GM23338 (cell line): Measurements from ENCODE around the gene GET3. TPM values are rescaled to one million over a fixed set of nuclear protein-coding genes. Genes with fewer than 3 reads are reported as not detected.

Experiments
- ATAC-seq: fragments of 200-7000 bp; cut with Tn5 transposase; 3 replicates; pipeline ENCODE4 v1.9.1; 2020
- DNase-seq: peaks from one replicate; pipeline ENCODE4 v3.0.0-alpha.2; 2015; ENCODE audit warnings: low spot score
- H2AFZ ChIP-seq: fragments of 200-600 bp; sonication (generic); 2 replicates; pipeline ENCODE4 v1.8.0; 2016; ENCODE audit warnings: antibody characterized with exemption, mild to moderate bottlenecking, moderate library complexity
- H3F3A ChIP-seq: fragments of 200-600 bp; sonication (generic); replicated peaks from 2 replicates; pipeline ENCODE4 v1.8.0; 2017; ENCODE audit warnings: antibody characterized with exemption, mixed run types, low read depth
- H3K27ac ChIP-seq: fragments of 200-600 bp; sonication (generic); 2 replicates; pipeline ENCODE4 v1.6.1; 2016; ENCODE audit warnings: low read depth
- H3K27me3 ChIP-seq: fragments of 200-600 bp; sonication (generic); 2 replicates; pipeline ENCODE4 v1.8.0; 2016; ENCODE audit warnings: mild to moderate bottlenecking, mixed run types, moderate library complexity; ENCODE audit not compliant: insufficient read depth
- H3K36me3 ChIP-seq: fragments of 200-600 bp; sonication (generic); 2 replicates; pipeline ENCODE4 v1.8.0; 2016; ENCODE audit warnings: mild to moderate bottlenecking; ENCODE audit not compliant: insufficient read depth
- H3K4me1 ChIP-seq: fragments of 200-600 bp; sonication (generic); 2 replicates; pipeline ENCODE4 v1.8.0; 2016; ENCODE audit warnings: mild to moderate bottlenecking, moderate library complexity; ENCODE audit not compliant: insufficient read depth
- H3K4me2 ChIP-seq: fragments of 200-600 bp; sonication (generic); 2 replicates; pipeline ENCODE4 v1.7.1; 2017; ENCODE audit warnings: mixed run types
- H3K4me3 ChIP-seq: fragments of 200-600 bp; sonication (generic); 2 replicates; pipeline ENCODE4 v1.6.1; 2016; ENCODE audit warnings: mixed run types
- H3K79me2 ChIP-seq: fragments of 200-600 bp; sonication (generic); replicated peaks from 2 replicates; pipeline ENCODE4 v1.8.0; 2017; ENCODE audit warnings: mild to moderate bottlenecking; ENCODE audit not compliant: insufficient read depth
- H3K9me2 ChIP-seq: fragments of 200-600 bp; sonication (generic); 2 replicates; pipeline ENCODE4 v1.8.0; 2017; ENCODE audit not compliant: insufficient read depth
- H4K20me1 ChIP-seq: fragments of 200-600 bp; sonication (generic); replicated peaks from 2 replicates; pipeline ENCODE4 v1.8.0; 2017; ENCODE audit warnings: mild to moderate bottlenecking; ENCODE audit not compliant: insufficient read depth
- H3K27ac Mint-ChIP-seq: 2 replicates; pipeline ENCODE4 v1.8.0; 2020; ENCODE audit warnings: inconsistent platforms, mild to moderate bottlenecking, moderate library complexity, mixed read lengths
- H3K27me3 Mint-ChIP-seq: 3 replicates; pipeline ENCODE4 v1.8.0; 2022; ENCODE audit warnings: low read depth, mild to moderate bottlenecking, moderate library complexity, mixed read lengths, inconsistent platforms; ENCODE audit not compliant: insufficient read depth, poor library complexity
- H3K36me3 Mint-ChIP-seq: 3 replicates; pipeline ENCODE4 v1.8.0; 2021; ENCODE audit warnings: low read depth, mild to moderate bottlenecking, inconsistent platforms, moderate library complexity, mixed read lengths
- H3K4me1 Mint-ChIP-seq: 3 replicates; pipeline ENCODE4 v1.8.0; 2020; ENCODE audit warnings: mild to moderate bottlenecking, inconsistent platforms, mixed read lengths
- H3K4me3 Mint-ChIP-seq: 3 replicates; pipeline ENCODE4 v1.8.0; 2021; ENCODE audit warnings: moderate library complexity, mild to moderate bottlenecking, inconsistent platforms, mixed read lengths
- H3K9me3 Mint-ChIP-seq: 3 replicates; pipeline ENCODE4 v1.8.0; 2020; ENCODE audit warnings: moderate library complexity, mild to moderate bottlenecking, inconsistent platforms, mixed read lengths
- CREB1 ChIP-seq: fragments of 250-450 bp; sonication (Bioruptor Pico); IDR thresholded peaks from 2 replicates; pipeline ENCODE4 v1.5.0; 2020; ENCODE audit warnings: low read depth, mild to moderate bottlenecking, moderate library complexity
- ETS1 ChIP-seq: IDR thresholded peaks from 2 replicates; pipeline ENCODE4 v1.6.1; 2016; ENCODE audit warnings: antibody characterized with exemption
- EZH2phosphoT487 ChIP-seq: fragments of 200-600 bp; sonication (generic); IDR thresholded peaks from one replicate; pipeline ENCODE4 v1.8.1; 2018; ENCODE audit warnings: antibody characterized with exemption; ENCODE audit not compliant: unreplicated experiment
- POLR2AphosphoS5 ChIP-seq: IDR thresholded peaks from 2 replicates; pipeline ENCODE4 v1.6.1; 2016; ENCODE audit warnings: antibody characterized with exemption, low read depth
- REST ChIP-seq: IDR thresholded peaks from one replicate; pipeline ENCODE4 v1.6.1; 2018; ENCODE audit warnings: antibody characterized with exemption; ENCODE audit not compliant: unreplicated experiment
- STAT1 ChIP-seq: IDR thresholded peaks from one replicate; pipeline ENCODE4 v1.6.1; 2016; ENCODE audit warnings: antibody characterized with exemption; ENCODE audit not compliant: unreplicated experiment
- ZNF114 ChIP-seq: fragments of 250-450 bp; sonication (Bioruptor Pico); IDR thresholded peaks from 2 replicates; pipeline ENCODE4 v1.5.0; 2020; ENCODE audit warnings: mild to moderate bottlenecking, moderate library complexity
- ZNF462 ChIP-seq: fragments of 250-450 bp; sonication (Bioruptor Pico); IDR thresholded peaks from 2 replicates; pipeline ENCODE4 v1.5.0; 2020; ENCODE audit warnings: mild to moderate bottlenecking, moderate library complexity
- polyA plus RNA-seq: library from polyadenylated mRNA; unstranded; fragments of >200 nt; fragmentation: Nextera tagmentation; extraction: Ambion mirVana; gene quantifications from 2 replicates; pipeline ENCODE4 v1.2.1, GENCODE V29; 2016
- total RNA-seq: library from RNA; depleted of rRNA; stranded (reverse); fragments of >200 nt; shearing (Covaris generic); gene quantifications from 2 replicates; pipeline ENCODE4 v1.2.3, GENCODE V29; 2014
- TF ChIP-seq, protein P1 (sequence below), 2 experiments: fragments of 200-600 bp in 1 of 2; sonication (generic) in 1 of 2; conservative IDR thresholded peaks; 2 replicates each; pipeline versions ENCODE4 v1.5.1 to v1.6.1; 2016 to 2017; ENCODE audit warnings: antibody characterized with exemption in 2 of 2, low read depth in 2 of 2, mild to moderate bottlenecking in 2 of 2, moderate library complexity in 1 of 2

The GET3 gene
- total and polyA plus RNA-seq, 2 experiments from 2014 or later = 90.4 to 109 TPM

- Mint-ChIP-seq H3K4me3 (peak overlapping the region; percentile 12; the same call in 1 of the 3 replicates), H3K27ac (peak overlapping the region; percentile 75; the same call in 1 of the 2 replicates), H3K27me3 (peaks cover 28% of the 10 kb centered on the region), H3K9me3 (peaks cover 3% of the 10 kb centered on the region; the same call in 2 of the 3 replicates), H3K36me3 (peaks cover 60% of the 10 kb centered on the region), H3K4me1 (peaks cover 15% of the 10 kb centered on the region)
- no peaks in the 10 kb centered on the region for H3K9me2 ChIP-seq
- 0 out of 2 replicates have a peak, but pooled peaks cover 3% of the 10 kb centered on the region for H3K79me2 ChIP-seq
- H3K27ac ChIP-seq = no peak overlapping the region
- H3K4me2 ChIP-seq = no peak overlapping the region
- no peak overlapping the region for H3K4me3 ChIP-seq
- H3K27me3 ChIP-seq = no peaks in the 10 kb centered on the region
- 0 out of 2 replicates have a peak, but pooled peaks cover 9% of the 10 kb centered on the region for H3K36me3 ChIP-seq
- peak; percentile 44 for DNase-seq
- peak; percentile 9; the same call in 2 of the 3 replicates for ATAC-seq
- H3F3A ChIP-seq = peaks cover 24% of the 10 kb centered on the region
- no peaks in the 10 kb centered on the region; the same call in 1 of the 2 replicates for H4K20me1 ChIP-seq
- peaks cover 9% of the 10 kb centered on the region; the same call in 1 of the 2 replicates for H3K4me1 ChIP-seq
- TF ChIP-seq CREB1 (CRISPR knock-in tag) (no peak), ZNF114 (CRISPR knock-in tag) (no peak), REST (no peak), EZH2phosphoT487 (no peak), ZNF462 (no peak), STAT1 (no peak), POLR2AphosphoS5 (no peak), ETS1 (no peak)
- TF ChIP-seq, protein P1, sequence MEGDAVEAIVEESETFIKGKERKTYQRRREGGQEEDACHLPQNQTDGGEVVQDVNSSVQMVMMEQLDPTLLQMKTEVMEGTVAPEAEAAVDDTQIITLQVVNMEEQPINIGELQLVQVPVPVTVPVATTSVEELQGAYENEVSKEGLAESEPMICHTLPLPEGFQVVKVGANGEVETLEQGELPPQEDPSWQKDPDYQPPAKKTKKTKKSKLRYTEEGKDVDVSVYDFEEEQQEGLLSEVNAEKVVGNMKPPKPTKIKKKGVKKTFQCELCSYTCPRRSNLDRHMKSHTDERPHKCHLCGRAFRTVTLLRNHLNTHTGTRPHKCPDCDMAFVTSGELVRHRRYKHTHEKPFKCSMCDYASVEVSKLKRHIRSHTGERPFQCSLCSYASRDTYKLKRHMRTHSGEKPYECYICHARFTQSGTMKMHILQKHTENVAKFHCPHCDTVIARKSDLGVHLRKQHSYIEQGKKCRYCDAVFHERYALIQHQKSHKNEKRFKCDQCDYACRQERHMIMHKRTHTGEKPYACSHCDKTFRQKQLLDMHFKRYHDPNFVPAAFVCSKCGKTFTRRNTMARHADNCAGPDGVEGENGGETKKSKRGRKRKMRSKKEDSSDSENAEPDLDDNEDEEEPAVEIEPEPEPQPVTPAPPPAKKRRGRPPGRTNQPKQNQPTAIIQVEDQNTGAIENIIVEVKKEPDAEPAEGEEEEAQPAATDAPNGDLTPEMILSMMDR (conservative IDR thresholded peaks at IDR 0.05; ENCODE audit: low read depth in 2 of 2) = no peak
- no peak overlapping the region for H2AFZ ChIP-seq
Observed at GRCh38 chr19:12767150-12767549, 29.9 kb downstream of the GET3 start.
